B cell (primary cell): ENCODE data around the gene PIP4K2C. TPM values are rescaled to one million over a fixed set of nuclear protein-coding genes. Genes with fewer than 3 reads are reported as not detected.
A peak's percentile ranks its signal among the peaks of the same experiment; 100 is the strongest.

Experiments used
- ATAC-seq: fragments of 200-7000 bp; cut with Tn5 transposase; one replicate; pipeline ENCODE4 v1.10.0; 2021; ENCODE audit warnings: low read depth, mild to moderate bottlenecking, moderate number of reproducible peaks, moderate library complexity
- CTCF ChIA-PET: fragments of 350-600 bp; sonication (Branson Sonifier 250); formaldehyde crosslinking; loops from one replicate; lab custom pipeline; 2021; ENCODE audit warnings: antibody characterized with exemption, inconsistent platforms; lab: Charles Lee
- POLR2A ChIA-PET: fragments of 350-600 bp; sonication (Branson Sonifier 250); formaldehyde crosslinking; loops from one replicate; lab custom pipeline; 2021; ENCODE audit warnings: antibody characterized with exemption; lab: Charles Lee
- DNase-seq: peaks from one replicate; pipeline ENCODE4 v3.0.0; 2013
- H2AFZ ChIP-seq: 2 replicates; pipeline ENCODE4 v1.6.1; 2012; ENCODE audit warnings: mild to moderate bottlenecking, low read depth, low read length; ENCODE audit not compliant: insufficient read depth, poor library complexity, severe bottlenecking
- H3K27ac ChIP-seq, 2 donors: 1 replicate in 1 of 2; 2 replicates in 1 of 2; pipeline ENCODE4 v1.5.1; 2012 to 2013; ENCODE audit warnings: low read length in 2 of 2, mild to moderate bottlenecking in 2 of 2, moderate library complexity in 1 of 2
- H3K27me3 ChIP-seq, 4 experiments: fragments of 200-600 bp in 1 of 4; sonication (generic) in 1 of 4; replicated peaks in 1 of 4; 1 replicate in 2 of 4; 2 replicates in 2 of 4; pipeline versions ENCODE4 v1.6.1 to v1.7.0; 2013 to 2016; ENCODE audit warnings: low read length in 3 of 4, mild to moderate bottlenecking in 2 of 4, mixed read lengths in 1 of 4, moderate library complexity in 1 of 4; ENCODE audit not compliant: insufficient read depth in 4 of 4, control insufficient read depth in 3 of 4; ENCODE audit errors: control extremely low read depth in 1 of 4
- H3K36me3 ChIP-seq, 2 experiments: replicated peaks in 1 of 2; 1 replicate in 1 of 2; 2 replicates in 1 of 2; pipeline versions ENCODE4 v1.6.1 to v1.7.1; 2013; ENCODE audit warnings: low read length in 1 of 2; ENCODE audit not compliant: insufficient read depth in 2 of 2, control insufficient read depth in 1 of 2; ENCODE audit errors: control extremely low read depth in 1 of 2, extremely low read depth in 1 of 2
- H3K4me1 ChIP-seq, 2 donors: fragments of 200-600 bp in 1 of 2; sonication (generic) in 1 of 2; 1 replicate in 1 of 2; 2 replicates in 1 of 2; pipeline versions ENCODE4 v1.5.1 to v1.6.1; 2013 to 2017; ENCODE audit warnings: low read length in 2 of 2; ENCODE audit not compliant: control insufficient read depth in 2 of 2, insufficient read depth in 2 of 2
- H3K4me2 ChIP-seq: replicated peaks from 2 replicates; pipeline ENCODE3; 2012; ENCODE audit warnings: mild to moderate bottlenecking, low read depth, low read length; ENCODE audit not compliant: poor library complexity, severe bottlenecking
- H3K4me3 ChIP-seq, 5 experiments: fragments of 200-600 bp in 1 of 5; sonication (generic) in 1 of 5; 1 replicate in 3 of 5; 2 replicates in 2 of 5; pipeline versions ENCODE4 v1.5.1 to v1.7.0; 2011 to 2016; ENCODE audit warnings: low read length in 4 of 5, mild to moderate bottlenecking in 4 of 5, low read depth in 2 of 5, control low read depth in 1 of 5, moderate library complexity in 1 of 5; ENCODE audit not compliant: insufficient read depth in 1 of 5; ENCODE audit errors: control extremely low read depth in 1 of 5, extremely low read depth in 1 of 5
- H3K79me2 ChIP-seq: fragments of 200-600 bp; sonication (generic); one replicate; pipeline ENCODE4 v1.6.0; 2016; ENCODE audit warnings: low read length; ENCODE audit not compliant: control insufficient read depth, insufficient read depth
- H3K9ac ChIP-seq: fragments of 200-600 bp; sonication (generic); 2 replicates; pipeline ENCODE4 v1.6.1; 2017; ENCODE audit warnings: mild to moderate bottlenecking, low read length, moderate library complexity
- H3K9me3 ChIP-seq, 3 donors: one replicate each; pipeline versions ENCODE4 v1.6.1 to v1.7.1; 2013; ENCODE audit warnings: low read length in 2 of 3; ENCODE audit not compliant: control insufficient read depth in 2 of 3, insufficient read depth in 1 of 3; ENCODE audit errors: control extremely low read depth in 1 of 3
- H4K20me1 ChIP-seq: 2 replicates; pipeline ENCODE4 v1.6.0; 2012; ENCODE audit warnings: mild to moderate bottlenecking, low read length; ENCODE audit not compliant: insufficient read depth, control insufficient read depth, poor library complexity, severe bottlenecking
- H3K27ac Mint-ChIP-seq: one replicate; pipeline ENCODE4 v1.8.0; 2021; ENCODE audit warnings: mixed read lengths
- H3K27me3 Mint-ChIP-seq: one replicate; pipeline ENCODE4 v1.8.0; 2021; ENCODE audit warnings: mixed read lengths
- H3K4me1 Mint-ChIP-seq: one replicate; pipeline ENCODE4 v1.8.0; 2021; ENCODE audit warnings: mixed read lengths
- H3K4me3 Mint-ChIP-seq: one replicate; pipeline ENCODE4 v1.8.0; 2021; ENCODE audit warnings: mixed read lengths
- H3K9me3 Mint-ChIP-seq: one replicate; pipeline ENCODE4 v1.8.0; 2022; ENCODE audit warnings: mixed read lengths; ENCODE audit not compliant: insufficient read depth
- EZH2 ChIP-seq: IDR thresholded peaks from 2 replicates; pipeline ENCODE4 v1.6.1; 2012; ENCODE audit warnings: borderline replicate concordance, low read depth, mild to moderate bottlenecking, moderate library complexity, low read length; ENCODE audit not compliant: insufficient read depth, poor library complexity, severe bottlenecking
- WGBS: methylation state at CpG from one replicate; pipeline ENCODE4 v1.1.5; 2013; ENCODE audit warnings: missing lambda C conversion rate; ENCODE audit not compliant: insufficient coverage; 5-methylcytosine and 5-hydroxymethylcytosine counted together
- intact Hi-C: fragments of 100-400 bp; cut with micrococcal nuclease; formaldehyde crosslinking; loops from one replicate; pipeline ENCODE4 v1.10.0; 2022
- polyA plus RNA-seq: library from polyadenylated mRNA; depleted of rRNA; stranded (reverse); fragments of >200 nt; gene quantifications from 2 replicates; pipeline ENCODE4 v1.2.3, GENCODE V29; 2012
- total RNA-seq, 2 donors: library from RNA; stranded (reverse); fragments of 120-200 nt in 1 of 2; gene quantifications; 1 replicate in 1 of 2; 2 replicates in 1 of 2; pipeline versions ENCODE4 v1.2.3 to v1.2.4, GENCODE V29; 2013 to 2022
- TF ChIP-seq, protein P1 (sequence below): fragments of 200-600 bp; IDR thresholded peaks from one replicate; pipeline ENCODE4 v1.8.0; 2022; ENCODE audit warnings: antibody characterized with exemption, mild to moderate bottlenecking

PIP4K2C gene
- total and polyA plus RNA-seq, 2 donors (not counting 1 experiment from before 2014, with no cell fraction given), result 20.1 to 21.3 TPM

DNA sequence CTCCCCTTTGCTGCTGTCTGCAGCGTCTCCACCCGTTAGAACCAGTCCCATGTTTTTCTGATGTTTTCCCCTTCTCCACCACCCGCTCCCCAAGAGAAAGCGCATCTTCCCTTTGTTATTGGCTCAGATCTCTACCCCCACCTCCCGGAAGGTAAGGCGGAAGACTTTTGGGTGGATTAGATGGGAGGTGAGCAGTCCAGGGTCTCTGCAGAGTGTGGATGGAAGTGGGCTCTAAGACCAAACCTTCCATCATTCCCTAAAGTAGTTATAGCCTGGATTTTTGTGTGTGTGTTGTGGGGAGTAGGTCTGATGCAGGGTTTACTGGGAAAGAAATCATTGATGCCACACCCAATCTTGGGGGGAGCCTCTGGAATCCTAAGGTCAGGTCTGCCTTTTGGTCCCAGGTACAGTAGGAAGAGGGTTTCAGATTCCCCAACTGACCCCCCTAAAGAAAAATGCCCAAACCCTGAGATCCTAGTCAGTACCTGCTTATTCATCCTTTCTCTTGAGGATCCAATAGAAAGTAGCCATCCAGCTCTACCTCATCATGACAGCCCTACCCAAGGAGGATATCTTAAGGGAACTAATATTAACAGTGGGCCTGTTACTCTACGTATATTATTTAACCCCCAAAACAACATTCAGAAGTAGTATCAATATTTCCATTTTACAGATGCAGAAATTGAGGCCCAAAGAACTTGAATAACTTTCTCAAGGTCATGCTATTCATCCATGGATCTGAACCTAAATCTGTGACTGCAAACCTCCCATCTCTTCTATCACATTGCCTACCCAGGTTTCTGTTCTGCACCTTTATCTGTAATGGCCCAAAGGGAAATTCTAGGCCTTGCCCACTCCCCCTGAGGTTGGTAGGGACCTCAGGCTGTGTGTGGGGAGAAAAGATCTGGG is 40.1 kb upstream of the PIP4K2C start:
- no peaks in the 10 kb centered on the region for H4K20me1 ChIP-seq
- peak overlapping the region; percentile 89 for H3K4me2 ChIP-seq
- no peak for DNase-seq
- peaks cover 17% of the 10 kb centered on the region for H3K79me2 ChIP-seq
- peak overlapping the region; percentile 2 for H3K27ac Mint-ChIP-seq
- no peak overlapping the region for H3K27ac ChIP-seq
- peaks cover 32% of the 10 kb centered on the region for H3K27me3 Mint-ChIP-seq
- peaks cover 32% of the 10 kb centered on the region for H3K4me1 Mint-ChIP-seq
- peaks cover 0 to 32% (median 10%) of the 10 kb centered on the region in 4 experiments for H3K27me3 ChIP-seq
- ATAC-seq, result no peak
- peak overlapping the region; percentile 76 for H3K4me3 Mint-ChIP-seq
- TF ChIP-seq, protein P1, sequence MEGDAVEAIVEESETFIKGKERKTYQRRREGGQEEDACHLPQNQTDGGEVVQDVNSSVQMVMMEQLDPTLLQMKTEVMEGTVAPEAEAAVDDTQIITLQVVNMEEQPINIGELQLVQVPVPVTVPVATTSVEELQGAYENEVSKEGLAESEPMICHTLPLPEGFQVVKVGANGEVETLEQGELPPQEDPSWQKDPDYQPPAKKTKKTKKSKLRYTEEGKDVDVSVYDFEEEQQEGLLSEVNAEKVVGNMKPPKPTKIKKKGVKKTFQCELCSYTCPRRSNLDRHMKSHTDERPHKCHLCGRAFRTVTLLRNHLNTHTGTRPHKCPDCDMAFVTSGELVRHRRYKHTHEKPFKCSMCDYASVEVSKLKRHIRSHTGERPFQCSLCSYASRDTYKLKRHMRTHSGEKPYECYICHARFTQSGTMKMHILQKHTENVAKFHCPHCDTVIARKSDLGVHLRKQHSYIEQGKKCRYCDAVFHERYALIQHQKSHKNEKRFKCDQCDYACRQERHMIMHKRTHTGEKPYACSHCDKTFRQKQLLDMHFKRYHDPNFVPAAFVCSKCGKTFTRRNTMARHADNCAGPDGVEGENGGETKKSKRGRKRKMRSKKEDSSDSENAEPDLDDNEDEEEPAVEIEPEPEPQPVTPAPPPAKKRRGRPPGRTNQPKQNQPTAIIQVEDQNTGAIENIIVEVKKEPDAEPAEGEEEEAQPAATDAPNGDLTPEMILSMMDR, result no peak
- no peak for TF ChIP-seq EZH2
- intact Hi-C loops, result no loop called here
- peak overlapping the region; percentile 60 for H3K9ac ChIP-seq
- WGBS, result 90% methylated on average over 2 of the region's 7 CpGs
- no peaks in the 10 kb centered on the region for H3K9me3 Mint-ChIP-seq
- H2AFZ ChIP-seq, result peak overlapping the region; percentile 84
- H3K4me1 ChIP-seq, result peaks cover 17 to 25% of the 10 kb centered on the region in 2 donors
- no peaks in the 10 kb centered on the region for H3K36me3 ChIP-seq
- ChIA-PET POLR2A (no interaction called here), CTCF (no interaction called here)
- H3K4me3 ChIP-seq, result no peak overlapping the region
- peaks cover 0 to 4% (median 0%) of the 10 kb centered on the region in 3 donors for H3K9me3 ChIP-seq
